Erythroblast (primary cell): Measurements from ENCODE around the gene TKT.

Source experiments
- GATA1 ChIP-seq: IDR thresholded peaks from 2 replicates; pipeline ENCODE4 v1.6.1; 2011; ENCODE audit warnings: low read depth, mild to moderate bottlenecking, control low read depth, low read length, moderate library complexity
- POLR2A ChIP-seq: IDR thresholded peaks from 2 replicates; pipeline ENCODE4 v1.6.1; 2011; ENCODE audit warnings: mild to moderate bottlenecking, low read length

GRCh38 chr3:53243165-53243564 lies 12.7 kb downstream of the TKT start:
- TF ChIP-seq POLR2A (no peak), GATA1 (no peak)
